Neural progenitor cell (in vitro differentiated cells): ENCODE measurements around the gene KLHL25. TPM values are rescaled to one million over a fixed set of nuclear protein-coding genes. Genes with fewer than 3 reads are reported as not detected.

Experiments used
- DNase-seq: peaks from one replicate; pipeline ENCODE4 v3.0.0-alpha.2; 2016; ENCODE audit warnings: low spot score
- H2AFZ ChIP-seq: fragments of 200-600 bp; sonication (generic); replicated peaks from 2 replicates; pipeline ENCODE4 v1.6.1; 2016; ENCODE audit warnings: antibody characterized with exemption
- H3F3A ChIP-seq: fragments of 200-600 bp; sonication (generic); 2 replicates; pipeline ENCODE4 v1.6.1; 2016; ENCODE audit warnings: antibody characterized with exemption, low read depth
- H3K27ac ChIP-seq: fragments of 200-600 bp; sonication (generic); 2 replicates; pipeline ENCODE4 v1.5.1; 2016; ENCODE audit warnings: mild to moderate bottlenecking
- H3K27me3 ChIP-seq: fragments of 200-600 bp; sonication (generic); 2 replicates; pipeline ENCODE4 v1.6.1; 2016; ENCODE audit warnings: mild to moderate bottlenecking, moderate library complexity
- H3K36me3 ChIP-seq: fragments of 200-600 bp; sonication (generic); 2 replicates; pipeline ENCODE4 v1.5.1; 2016
- H3K4me1 ChIP-seq: fragments of 200-600 bp; sonication (generic); 2 replicates; pipeline ENCODE4 v1.6.1; 2016; ENCODE audit warnings: mixed run types
- H3K4me2 ChIP-seq: fragments of 200-600 bp; sonication (generic); 2 replicates; pipeline ENCODE4 v1.6.1; 2016
- H3K4me3 ChIP-seq: fragments of 200-600 bp; sonication (generic); 2 replicates; pipeline ENCODE4 v1.5.1; 2016
- H3K79me2 ChIP-seq: fragments of 200-600 bp; sonication (generic); 2 replicates; pipeline ENCODE4 v1.6.1; 2016; ENCODE audit warnings: low read depth
- H3K9ac ChIP-seq: fragments of 200-600 bp; sonication (generic); 2 replicates; pipeline ENCODE4 v1.6.1; 2016
- H3K9me3 ChIP-seq: fragments of 200-600 bp; sonication (generic); 2 replicates; pipeline ENCODE4 v1.5.1; 2016; ENCODE audit warnings: low read depth
- H4K20me1 ChIP-seq: fragments of 200-600 bp; sonication (generic); 2 replicates; pipeline ENCODE4 v1.6.1; 2016; ENCODE audit warnings: low read depth
- H3K27ac Mint-ChIP-seq: 3 replicates; pipeline ENCODE4 v1.8.0; 2021; ENCODE audit warnings: mixed read lengths
- H3K27me3 Mint-ChIP-seq: 2 replicates; pipeline ENCODE4 v1.8.0; 2022; ENCODE audit warnings: low read depth, mild to moderate bottlenecking, inconsistent platforms, moderate library complexity, mixed read lengths; ENCODE audit not compliant: insufficient read depth
- H3K36me3 Mint-ChIP-seq: 3 replicates; pipeline ENCODE4 v1.8.0; 2021; ENCODE audit warnings: mixed read lengths
- H3K4me1 Mint-ChIP-seq: 3 replicates; pipeline ENCODE4 v1.8.0; 2021; ENCODE audit warnings: mixed read lengths
- H3K4me3 Mint-ChIP-seq: 3 replicates; pipeline ENCODE4 v1.8.0; 2021; ENCODE audit warnings: mild to moderate bottlenecking, moderate library complexity, mixed read lengths
- H3K9me3 Mint-ChIP-seq: 3 replicates; pipeline ENCODE4 v1.8.0; 2020; ENCODE audit warnings: mixed read lengths
- CTCF ChIP-seq: fragments of 200-600 bp; sonication (generic); IDR thresholded peaks from 2 replicates; pipeline ENCODE4 v1.5.1; 2017; ENCODE audit warnings: antibody characterized with exemption, mild to moderate bottlenecking
- EZH2 ChIP-seq: fragments of 200-600 bp; sonication (generic); IDR thresholded peaks from 2 replicates; pipeline ENCODE4 v1.6.1; 2017; ENCODE audit warnings: antibody characterized with exemption, mild to moderate bottlenecking, moderate library complexity
- EZH2phosphoT487 ChIP-seq: fragments of 200-600 bp; sonication (generic); IDR thresholded peaks from 2 replicates; pipeline ENCODE4 v1.6.1; 2017; ENCODE audit warnings: antibody characterized with exemption
- total RNA-seq: library from RNA; depleted of rRNA; stranded (reverse); fragments of >200 nt; gene quantifications from 2 replicates; pipeline ENCODE4 v1.2.3, GENCODE V29; 2015; ENCODE audit warnings: low replicate concordance

KLHL25 gene
- total RNA-seq, 1 donor from 2014 or later: 12.1 TPM

GRCh38 chr15:85753261-85753660 lies 41.5 kb downstream of the KLHL25 start:
- no peak for TF ChIP-seq EZH2phosphoT487
- no peak for TF ChIP-seq CTCF
- no peak for TF ChIP-seq EZH2
- H3K9ac ChIP-seq: no peak overlapping the region
- peaks cover 48% of the 10 kb centered on the region for H3F3A ChIP-seq
- H3K9me3 ChIP-seq: no peaks in the 10 kb centered on the region
- peak overlapping the region; percentile 93 for H3K27ac ChIP-seq
- no peak for DNase-seq
- peaks cover 63% of the 10 kb centered on the region for H3K4me1 Mint-ChIP-seq
- H4K20me1 ChIP-seq: no peaks in the 10 kb centered on the region
- peak overlapping the region; percentile 7 for H3K27ac Mint-ChIP-seq
- peaks cover 7% of the 10 kb centered on the region for H3K27me3 Mint-ChIP-seq
- no peaks in the 10 kb centered on the region for H3K27me3 ChIP-seq
- H3K36me3 ChIP-seq: no peaks in the 10 kb centered on the region
- peaks cover 46% of the 10 kb centered on the region for H3K4me1 ChIP-seq
- H3K4me2 ChIP-seq: no peak overlapping the region
- H3K79me2 ChIP-seq: no peaks in the 10 kb centered on the region
- peak overlapping the region; percentile 36 for H3K4me3 Mint-ChIP-seq
- H3K36me3 Mint-ChIP-seq: peaks cover 21% of the 10 kb centered on the region
- H3K9me3 Mint-ChIP-seq: no peaks in the 10 kb centered on the region
- H2AFZ ChIP-seq: no peak overlapping the region
- no peak overlapping the region for H3K4me3 ChIP-seq

- H4K20me1 ChIP-seq: no peaks in the 10 kb centered on the region
- H3K36me3 ChIP-seq: no peaks in the 10 kb centered on the region
- no peak overlapping the region for H3K4me3 ChIP-seq
- DNase-seq: no peak
- no peak overlapping the region for H3K9ac ChIP-seq
- Mint-ChIP-seq H3K9me3 (no peaks in the 10 kb centered on the region), H3K4me3 (peak overlapping the region; percentile 79), H3K27ac (peak overlapping the region; percentile 100), H3K36me3 (peaks cover 23% of the 10 kb centered on the region), H3K4me1 (peaks cover 69% of the 10 kb centered on the region), H3K27me3 (peaks cover 7% of the 10 kb centered on the region)
- H3K4me2 ChIP-seq: peak overlapping the region; percentile 43
- H3K9me3 ChIP-seq: no peaks in the 10 kb centered on the region
- H3F3A ChIP-seq: peaks cover 48% of the 10 kb centered on the region
- no peaks in the 10 kb centered on the region for H3K79me2 ChIP-seq
- H3K4me1 ChIP-seq: peaks cover 46% of the 10 kb centered on the region
- no peak for TF ChIP-seq EZH2
- TF ChIP-seq CTCF: no peak
- no peak overlapping the region for H2AFZ ChIP-seq
- peak overlapping the region; percentile 93 for H3K27ac ChIP-seq
- H3K27me3 ChIP-seq: no peaks in the 10 kb centered on the region
These were observed 42.2 kb downstream of the KLHL25 start for GRCh38 chr15:85752491-85752961.

DNA sequence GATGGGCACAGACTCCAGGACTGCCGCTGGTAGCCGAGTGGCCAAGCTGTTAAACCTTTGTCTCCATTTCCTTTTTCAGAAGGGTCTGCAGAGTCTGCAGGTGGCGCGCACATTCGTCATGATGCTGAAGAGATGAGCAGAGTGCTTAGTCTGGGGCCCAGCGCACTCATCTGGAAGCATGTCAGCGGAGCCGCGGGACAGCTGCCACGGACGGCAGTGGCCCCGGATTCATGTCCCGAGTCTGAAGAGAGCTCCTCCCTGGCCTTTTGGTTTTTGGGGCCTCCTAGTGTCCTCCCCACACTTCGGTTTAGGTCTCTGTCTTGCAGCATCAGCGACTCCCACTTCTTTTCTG lies 42.6 kb downstream of the KLHL25 start:
- H3K9me3 Mint-ChIP-seq: no peaks in the 10 kb centered on the region
- H3K4me1 Mint-ChIP-seq: peaks cover 73% of the 10 kb centered on the region
- peak overlapping the region; percentile 100 for H3K27ac Mint-ChIP-seq
- peak overlapping the region; percentile 79 for H3K4me3 Mint-ChIP-seq
- H3K27me3 Mint-ChIP-seq: peaks cover 7% of the 10 kb centered on the region
- H4K20me1 ChIP-seq: no peaks in the 10 kb centered on the region
- H3K9me3 ChIP-seq: no peaks in the 10 kb centered on the region
- H3K9ac ChIP-seq: no peak overlapping the region
- TF ChIP-seq EZH2: no peak
- no peak for TF ChIP-seq CTCF
- no peak for TF ChIP-seq EZH2phosphoT487
- peaks cover 48% of the 10 kb centered on the region for H3F3A ChIP-seq
- H3K79me2 ChIP-seq: no peaks in the 10 kb centered on the region
- DNase-seq: peak; percentile 56
- peak overlapping the region; percentile 81 for H3K4me2 ChIP-seq
- H3K27ac ChIP-seq: peak overlapping the region; percentile 93
- H3K36me3 ChIP-seq: no peaks in the 10 kb centered on the region
- peak overlapping the region; percentile 42 for H3K4me3 ChIP-seq
- no peaks in the 10 kb centered on the region for H3K27me3 ChIP-seq
- H2AFZ ChIP-seq: no peak overlapping the region
- H3K4me1 ChIP-seq: peaks cover 46% of the 10 kb centered on the region
- H3K36me3 Mint-ChIP-seq: peaks cover 25% of the 10 kb centered on the region
